HL-60 (cell line): ENCODE results near the gene TEX22.
"Not testable (repeated sequence)": the region's sequence is repeated elsewhere in the genome, so short reads cannot be mapped to it uniquely, and the experiment has no call there.

ENCODE experiments used
- DNase-seq, 2 experiments: peaks; one replicate each; pipeline ENCODE4 v3.0.0-alpha.2; 2010 to 2020; ENCODE audit warnings: low read depth in 1 of 2, low spot score in 1 of 2
- H3K27ac ChIP-seq: fragments of 250-450 bp; sonication (Bioruptor Pico); replicated peaks from 2 replicates; pipeline ENCODE4 v1.5.1; 2020; ENCODE audit warnings: mild to moderate bottlenecking, moderate library complexity
- H3K27me3 ChIP-seq: fragments of 250-450 bp; sonication (Bioruptor Pico); 2 replicates; pipeline ENCODE4 v1.5.1; 2021; ENCODE audit warnings: mild to moderate bottlenecking, moderate library complexity; ENCODE audit not compliant: insufficient read depth, poor library complexity, severe bottlenecking
- H3K4me3 ChIP-seq: replicated peaks from 2 replicates; pipeline ENCODE4 v1.5.1; 2011; ENCODE audit warnings: mild to moderate bottlenecking, control low read depth, low read length; ENCODE audit not compliant: insufficient read depth
- GABPA ChIP-seq: IDR thresholded peaks from 2 replicates; pipeline ENCODE4 v1.6.1; 2012; ENCODE audit warnings: low read depth
- POLR2AphosphoS5 ChIP-seq: IDR thresholded peaks from 2 replicates; pipeline ENCODE4 v1.6.1; 2012; ENCODE audit warnings: low read depth
- SPI1 ChIP-seq: IDR thresholded peaks from 2 replicates; pipeline ENCODE4 v1.6.1; 2012; ENCODE audit warnings: low read depth, mild to moderate bottlenecking, borderline replicate concordance
- TF ChIP-seq, protein P1 (sequence below): IDR thresholded peaks from 2 replicates; pipeline ENCODE4 v1.6.1; 2012; ENCODE audit warnings: low read depth; ENCODE audit not compliant: insufficient replicate concordance
- TF ChIP-seq, protein P2 (sequence below): IDR thresholded peaks from one replicate; pipeline ENCODE4 v1.5.1; 2011; ENCODE audit warnings: low read length, control low read depth, inconsistent platforms; ENCODE audit not compliant: insufficient read depth

TEX22 gene

DNA sequence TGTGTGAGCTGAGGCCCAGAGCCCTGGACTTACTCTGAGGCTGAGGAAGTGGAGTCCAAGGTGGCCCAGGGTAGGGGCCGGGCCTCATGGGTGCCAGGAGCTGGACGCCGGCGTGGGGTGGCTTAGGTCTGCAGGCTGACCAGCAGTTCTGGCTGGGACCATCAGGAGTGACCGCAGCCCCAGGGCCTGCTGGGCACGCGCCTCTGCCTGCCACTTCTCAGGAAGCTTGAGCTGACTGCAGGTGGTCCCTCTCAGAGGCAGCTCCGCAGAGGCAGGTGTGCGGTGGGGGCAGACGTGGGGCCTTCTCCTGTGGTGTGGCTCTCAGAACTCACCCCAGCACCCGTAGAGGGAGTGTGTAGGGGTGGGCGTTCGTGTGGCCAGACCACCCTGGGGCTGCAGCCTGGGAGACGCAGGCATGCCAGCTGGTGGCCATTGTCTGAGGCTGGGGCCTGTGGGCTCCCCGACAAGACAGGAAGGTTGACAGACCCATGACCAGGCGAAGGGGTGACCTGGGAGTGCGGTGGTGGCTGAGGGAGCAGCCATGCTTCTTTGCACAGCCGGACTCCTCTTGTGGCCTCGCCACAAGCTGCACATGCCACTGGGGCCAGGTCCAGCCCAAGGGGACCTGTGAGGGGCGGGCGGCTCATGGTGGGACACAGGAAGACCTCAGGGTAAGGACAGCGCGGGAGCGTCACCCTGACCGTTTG, 40.0 kb upstream of the TEX22 start:
- no peaks in the 10 kb centered on the region for H3K27me3 ChIP-seq
- H3K4me3 ChIP-seq: no peak overlapping the region
- DNase-seq: no peak
- TF ChIP-seq GABPA: no peak
- TF ChIP-seq POLR2AphosphoS5: no peak
- TF ChIP-seq SPI1: no peak
- TF ChIP-seq, protein P1, sequence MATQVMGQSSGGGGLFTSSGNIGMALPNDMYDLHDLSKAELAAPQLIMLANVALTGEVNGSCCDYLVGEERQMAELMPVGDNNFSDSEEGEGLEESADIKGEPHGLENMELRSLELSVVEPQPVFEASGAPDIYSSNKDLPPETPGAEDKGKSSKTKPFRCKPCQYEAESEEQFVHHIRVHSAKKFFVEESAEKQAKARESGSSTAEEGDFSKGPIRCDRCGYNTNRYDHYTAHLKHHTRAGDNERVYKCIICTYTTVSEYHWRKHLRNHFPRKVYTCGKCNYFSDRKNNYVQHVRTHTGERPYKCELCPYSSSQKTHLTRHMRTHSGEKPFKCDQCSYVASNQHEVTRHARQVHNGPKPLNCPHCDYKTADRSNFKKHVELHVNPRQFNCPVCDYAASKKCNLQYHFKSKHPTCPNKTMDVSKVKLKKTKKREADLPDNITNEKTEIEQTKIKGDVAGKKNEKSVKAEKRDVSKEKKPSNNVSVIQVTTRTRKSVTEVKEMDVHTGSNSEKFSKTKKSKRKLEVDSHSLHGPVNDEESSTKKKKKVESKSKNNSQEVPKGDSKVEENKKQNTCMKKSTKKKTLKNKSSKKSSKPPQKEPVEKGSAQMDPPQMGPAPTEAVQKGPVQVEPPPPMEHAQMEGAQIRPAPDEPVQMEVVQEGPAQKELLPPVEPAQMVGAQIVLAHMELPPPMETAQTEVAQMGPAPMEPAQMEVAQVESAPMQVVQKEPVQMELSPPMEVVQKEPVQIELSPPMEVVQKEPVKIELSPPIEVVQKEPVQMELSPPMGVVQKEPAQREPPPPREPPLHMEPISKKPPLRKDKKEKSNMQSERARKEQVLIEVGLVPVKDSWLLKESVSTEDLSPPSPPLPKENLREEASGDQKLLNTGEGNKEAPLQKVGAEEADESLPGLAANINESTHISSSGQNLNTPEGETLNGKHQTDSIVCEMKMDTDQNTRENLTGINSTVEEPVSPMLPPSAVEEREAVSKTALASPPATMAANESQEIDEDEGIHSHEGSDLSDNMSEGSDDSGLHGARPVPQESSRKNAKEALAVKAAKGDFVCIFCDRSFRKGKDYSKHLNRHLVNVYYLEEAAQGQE: no peak
- TF ChIP-seq, protein P2, sequence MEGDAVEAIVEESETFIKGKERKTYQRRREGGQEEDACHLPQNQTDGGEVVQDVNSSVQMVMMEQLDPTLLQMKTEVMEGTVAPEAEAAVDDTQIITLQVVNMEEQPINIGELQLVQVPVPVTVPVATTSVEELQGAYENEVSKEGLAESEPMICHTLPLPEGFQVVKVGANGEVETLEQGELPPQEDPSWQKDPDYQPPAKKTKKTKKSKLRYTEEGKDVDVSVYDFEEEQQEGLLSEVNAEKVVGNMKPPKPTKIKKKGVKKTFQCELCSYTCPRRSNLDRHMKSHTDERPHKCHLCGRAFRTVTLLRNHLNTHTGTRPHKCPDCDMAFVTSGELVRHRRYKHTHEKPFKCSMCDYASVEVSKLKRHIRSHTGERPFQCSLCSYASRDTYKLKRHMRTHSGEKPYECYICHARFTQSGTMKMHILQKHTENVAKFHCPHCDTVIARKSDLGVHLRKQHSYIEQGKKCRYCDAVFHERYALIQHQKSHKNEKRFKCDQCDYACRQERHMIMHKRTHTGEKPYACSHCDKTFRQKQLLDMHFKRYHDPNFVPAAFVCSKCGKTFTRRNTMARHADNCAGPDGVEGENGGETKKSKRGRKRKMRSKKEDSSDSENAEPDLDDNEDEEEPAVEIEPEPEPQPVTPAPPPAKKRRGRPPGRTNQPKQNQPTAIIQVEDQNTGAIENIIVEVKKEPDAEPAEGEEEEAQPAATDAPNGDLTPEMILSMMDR: no peak
- no peak overlapping the region for H3K27ac ChIP-seq

DNA sequence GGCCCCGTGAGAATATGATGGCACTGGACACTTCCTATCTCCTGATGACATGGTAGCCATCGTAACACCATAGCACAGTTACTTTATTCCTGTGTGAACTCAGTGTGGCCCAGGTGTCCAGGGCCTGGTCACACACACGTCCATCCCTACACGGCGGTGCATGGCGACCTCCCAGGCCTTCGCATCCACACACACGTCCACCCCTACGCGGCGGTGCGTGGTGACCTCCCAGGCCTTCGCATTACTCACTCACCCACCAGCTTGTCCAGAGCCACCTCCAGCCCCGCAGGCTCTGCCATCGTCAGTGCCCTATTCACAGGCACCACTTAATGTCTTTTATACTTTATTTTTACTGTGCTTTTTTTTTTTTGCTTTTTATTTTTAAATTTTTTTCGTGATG, 39.4 kb upstream of the TEX22 start:
- no peak for DNase-seq
- no peak overlapping the region for H3K27ac ChIP-seq
- H3K27me3 ChIP-seq: peaks cover 3% of the 10 kb centered on the region
- no peak overlapping the region for H3K4me3 ChIP-seq
- no peak for TF ChIP-seq POLR2AphosphoS5
- TF ChIP-seq, protein P2: no peak
- TF ChIP-seq, protein P1: no peak

DNA sequence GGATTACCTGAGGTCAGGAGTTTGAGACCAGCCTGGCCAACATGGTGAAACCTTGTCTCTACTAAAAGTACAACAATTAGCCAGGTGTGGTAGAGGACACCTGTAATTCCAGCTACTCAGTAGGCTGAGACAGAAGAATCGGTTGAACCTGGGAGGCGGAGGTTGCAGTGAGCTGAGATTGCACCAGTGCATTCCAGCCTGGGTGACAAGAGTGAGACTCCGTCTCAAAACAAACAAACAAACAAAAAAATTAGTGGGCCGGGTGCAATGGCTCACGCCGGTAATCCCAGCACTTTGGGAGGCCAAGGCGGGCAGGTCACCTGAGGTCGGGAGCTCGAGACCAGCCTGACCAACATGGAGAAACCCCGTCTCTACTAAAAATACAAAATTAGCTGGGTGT, 36.9 kb upstream of the TEX22 start:
- not testable (repeated sequence) for H3K27ac ChIP-seq, H3K4me3 ChIP-seq, H3K27me3 ChIP-seq, DNase-seq

DNA sequence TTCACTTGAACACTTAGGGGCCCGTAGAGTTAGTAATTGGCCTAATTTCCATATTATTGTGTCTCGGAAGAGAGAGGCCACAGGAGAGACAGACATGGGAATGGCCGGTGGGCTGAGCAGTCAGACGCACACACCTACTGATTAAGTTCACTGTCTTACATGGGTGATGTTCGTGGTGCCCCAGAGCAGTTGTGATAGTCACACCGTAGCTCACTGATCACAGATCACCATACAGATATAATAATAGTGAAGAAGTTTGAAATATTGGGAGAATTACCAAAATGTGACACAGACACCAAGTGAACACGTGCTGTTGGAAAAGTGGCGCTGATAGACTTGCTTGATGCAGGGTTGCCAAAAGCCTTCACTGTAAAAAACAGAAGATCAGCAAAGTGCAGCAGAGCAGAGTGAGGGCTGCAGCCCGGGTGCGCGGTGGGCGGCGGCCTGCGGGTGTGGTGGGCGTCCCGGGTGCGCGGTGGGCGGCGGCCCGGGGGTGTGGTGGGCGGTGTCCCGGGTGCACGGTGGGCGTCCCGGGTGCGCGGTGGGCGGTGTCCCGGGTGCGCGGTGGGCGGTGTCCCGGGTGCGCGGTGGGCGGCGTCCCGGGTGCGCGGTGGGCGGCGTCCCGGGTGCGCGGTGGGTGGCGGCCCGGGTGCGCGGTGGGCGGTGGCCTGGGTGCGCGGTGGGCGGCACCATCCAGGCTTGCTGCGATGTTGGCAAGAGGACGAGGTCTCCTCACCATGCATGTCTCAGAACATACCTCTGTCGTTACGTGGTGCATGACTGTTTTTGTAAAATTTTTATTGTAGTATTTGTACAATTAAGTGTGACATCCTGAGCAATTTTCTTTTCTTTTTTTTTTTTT, 34.3 kb upstream of the TEX22 start:
- H3K27ac ChIP-seq: no peak overlapping the region
- peaks cover 3% of the 10 kb centered on the region for H3K27me3 ChIP-seq
- H3K4me3 ChIP-seq: no peak overlapping the region
- no peak for TF ChIP-seq SPI1
- no peak for TF ChIP-seq POLR2AphosphoS5
- no peak for DNase-seq
